Pancreas (tissue), 10 donors: ENCODE results near the gene HNRNPH1. TPM values are rescaled to one million over a fixed set of nuclear protein-coding genes. Genes with fewer than 3 reads are reported as not detected.

Experiments
- ATAC-seq, 4 donors: fragments of 200-7000 bp; cut with Tn5 transposase; one replicate each; pipeline versions ENCODE4 v1.8.0 to v1.9.1; 2020; ENCODE audit warnings: mild to moderate bottlenecking in 4 of 4, moderate library complexity in 4 of 4
- DNase-seq, 6 donors: peaks; one replicate each; pipeline ENCODE4 v3.0.0-alpha.2; 2020
- FAIRE-seq: peaks from 2 replicates; lab custom pipeline; 2012; peaks lifted over from hg19 to GRCh38; lab: Jason Lieb, UNC
- H3K27ac ChIP-seq, 4 donors: fragments of 200-600 bp; sonication (generic); 1 replicate in 3 of 4; 2 replicates in 1 of 4; pipeline versions ENCODE4 v1.5.0 to v1.8.0; 2020
- H3K27me3 ChIP-seq, 4 donors: fragments of 200-600 bp; one replicate each; pipeline ENCODE4 v1.8.0; 2021
- H3K36me3 ChIP-seq, 3 donors: fragments of 200-600 bp; sonication (generic) in 1 of 3; one replicate each; pipeline versions ENCODE4 v1.5.0 to v1.8.0; 2020 to 2021
- H3K4me1 ChIP-seq, 3 donors: fragments of 200-600 bp; one replicate each; pipeline ENCODE4 v1.8.0; 2021
- H3K4me3 ChIP-seq, 4 donors: fragments of 200-600 bp; sonication (generic) in 2 of 4; one replicate each; pipeline versions ENCODE4 v1.5.0 to v1.8.0; 2020 to 2021
- H3K9me3 ChIP-seq, 4 donors: fragments of 200-600 bp; one replicate each; pipeline ENCODE4 v1.8.0; 2021
- WGBS, 2 donors: extraction: QIAGEN DNeasy Blood & Tissue Kit; methylation state at CpG; one replicate each; pipeline ENCODE4 v1.1.7; 2013; 5-methylcytosine and 5-hydroxymethylcytosine counted together
- intact Hi-C, 3 donors: fragments of 100-400 bp; cut with DNase I; formaldehyde crosslinking; loops; one replicate each; pipeline versions ENCODE4 v1.11.1 to v1.14.2; 2022
- polyA plus RNA-seq, 2 donors: library from polyadenylated mRNA; stranded (reverse); fragments of 200-250 nt; gene quantifications; one replicate each; pipeline ENCODE4 v1.2.3, GENCODE V29; 2013
- total RNA-seq, 6 donors: library from RNA; stranded (reverse); fragmentation: NEBNext Ultra II Directional in 4 of 6; extraction: Animal tissue kit (Norgen Biotek cat#: 25700) in 4 of 6; gene quantifications; one replicate each; pipeline versions ENCODE4 v1.2.1 to v1.2.4, GENCODE V29; 2021 to 2023
- TF ChIP-seq, protein P1 (sequence below), 4 donors: fragments of 200-600 bp; sonication (generic) in 3 of 4; IDR thresholded peaks; one replicate each; pipeline versions ENCODE4 v1.5.0 to v1.8.0; 2021; ENCODE audit warnings: antibody characterized with exemption in 4 of 4
- donor health status: healthy with polysubstance abuse.
- donor health status: DM: no; HTN: no; CAD: no; lungs with moderate emphysema.
- donor health status: DM: no; HTN: no; CAD: no.
- donor health status: control.
- donor health status: control.
- donor health status: Bipolar disorder and iron deficiency.
- donor health status: DM: yes; HTN: yes; CAD: no.
- donor health status: DM: no; HTN: no; CAD: no.
- donor health status: DM: no; HTN: no; CAD: no.
- donor health status: DM: yes; HTN: yes; CAD: no.

Gene HNRNPH1
- total and polyA plus RNA-seq, 8 donors: 210 to 395 (median 300) TPM

- Histone ChIP-seq H3K36me3 (peaks cover 0 to 43% (median 16%) of the 10 kb centered on the region in 3 donors), H3K27ac (no peak overlapping the region), H3K4me3 (no peak overlapping the region), H3K27me3 (no peaks in the 10 kb centered on the region), H3K9me3 (no peaks in the 10 kb centered on the region), H3K4me1 (no peaks in the 10 kb centered on the region)
- ATAC-seq (peak in 2 of 4 donors; percentile 3 to 9), FAIRE-seq (no peak), DNase-seq (peak in 1 of 6 donors; percentile 42)
- TF ChIP-seq, protein P1, sequence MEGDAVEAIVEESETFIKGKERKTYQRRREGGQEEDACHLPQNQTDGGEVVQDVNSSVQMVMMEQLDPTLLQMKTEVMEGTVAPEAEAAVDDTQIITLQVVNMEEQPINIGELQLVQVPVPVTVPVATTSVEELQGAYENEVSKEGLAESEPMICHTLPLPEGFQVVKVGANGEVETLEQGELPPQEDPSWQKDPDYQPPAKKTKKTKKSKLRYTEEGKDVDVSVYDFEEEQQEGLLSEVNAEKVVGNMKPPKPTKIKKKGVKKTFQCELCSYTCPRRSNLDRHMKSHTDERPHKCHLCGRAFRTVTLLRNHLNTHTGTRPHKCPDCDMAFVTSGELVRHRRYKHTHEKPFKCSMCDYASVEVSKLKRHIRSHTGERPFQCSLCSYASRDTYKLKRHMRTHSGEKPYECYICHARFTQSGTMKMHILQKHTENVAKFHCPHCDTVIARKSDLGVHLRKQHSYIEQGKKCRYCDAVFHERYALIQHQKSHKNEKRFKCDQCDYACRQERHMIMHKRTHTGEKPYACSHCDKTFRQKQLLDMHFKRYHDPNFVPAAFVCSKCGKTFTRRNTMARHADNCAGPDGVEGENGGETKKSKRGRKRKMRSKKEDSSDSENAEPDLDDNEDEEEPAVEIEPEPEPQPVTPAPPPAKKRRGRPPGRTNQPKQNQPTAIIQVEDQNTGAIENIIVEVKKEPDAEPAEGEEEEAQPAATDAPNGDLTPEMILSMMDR (IDR thresholded peaks at IDR 0.05): no peak
- intact Hi-C loops: no loop called here
- 68% methylated on average over 5 of the region's 5 CpGs for WGBS, 2 donors
Observed at GRCh38 chr5:179608131-179608581, 15.3 kb downstream of the HNRNPH1 start.

GRCh38 chr5:179607160-179607931 lies 16.1 kb downstream of the HNRNPH1 start:
- peak in 1 of 6 donors; percentile 59 for DNase-seq
- no peak overlapping the region for H3K4me3 ChIP-seq
- H3K27me3 ChIP-seq: no peaks in the 10 kb centered on the region
- WGBS, 2 donors: 71 to 75% methylated on average over 19 of the region's 19 CpGs
- no peaks in the 10 kb centered on the region for H3K4me1 ChIP-seq
- TF ChIP-seq, protein P1 (IDR thresholded peaks at IDR 0.05): no peak
- intact Hi-C loops: no loop called here
- ATAC-seq: peak in 3 of 4 donors; percentile 36 to 70 (median 42)
- no peak for FAIRE-seq
- H3K27ac ChIP-seq: peak overlapping the region in 1 of 4 donors; percentile 17
- H3K36me3 ChIP-seq: peaks cover 0 to 40% (median 10%) of the 10 kb centered on the region in 3 donors
- no peaks in the 10 kb centered on the region for H3K9me3 ChIP-seq

GRCh38 chr5:179606910-179607159 lies 16.6 kb downstream of the HNRNPH1 start:
- DNase-seq: peak in 1 of 6 donors; percentile 35
- intact Hi-C loops: no loop called here
- no peak overlapping the region for H3K4me3 ChIP-seq
- TF ChIP-seq, protein P1 (IDR thresholded peaks at IDR 0.05): no peak
- FAIRE-seq: no peak
- peaks cover 0 to 42% (median 14%) of the 10 kb centered on the region in 3 donors for H3K36me3 ChIP-seq
- no peaks in the 10 kb centered on the region for H3K4me1 ChIP-seq
- H3K9me3 ChIP-seq: no peaks in the 10 kb centered on the region
- 89 to 93% methylated on average over 6 of the region's 6 CpGs for WGBS, 2 donors
- H3K27me3 ChIP-seq: no peaks in the 10 kb centered on the region
- peak in 1 of 4 donors; percentile 1 for ATAC-seq
- H3K27ac ChIP-seq: no peak overlapping the region

DNA sequence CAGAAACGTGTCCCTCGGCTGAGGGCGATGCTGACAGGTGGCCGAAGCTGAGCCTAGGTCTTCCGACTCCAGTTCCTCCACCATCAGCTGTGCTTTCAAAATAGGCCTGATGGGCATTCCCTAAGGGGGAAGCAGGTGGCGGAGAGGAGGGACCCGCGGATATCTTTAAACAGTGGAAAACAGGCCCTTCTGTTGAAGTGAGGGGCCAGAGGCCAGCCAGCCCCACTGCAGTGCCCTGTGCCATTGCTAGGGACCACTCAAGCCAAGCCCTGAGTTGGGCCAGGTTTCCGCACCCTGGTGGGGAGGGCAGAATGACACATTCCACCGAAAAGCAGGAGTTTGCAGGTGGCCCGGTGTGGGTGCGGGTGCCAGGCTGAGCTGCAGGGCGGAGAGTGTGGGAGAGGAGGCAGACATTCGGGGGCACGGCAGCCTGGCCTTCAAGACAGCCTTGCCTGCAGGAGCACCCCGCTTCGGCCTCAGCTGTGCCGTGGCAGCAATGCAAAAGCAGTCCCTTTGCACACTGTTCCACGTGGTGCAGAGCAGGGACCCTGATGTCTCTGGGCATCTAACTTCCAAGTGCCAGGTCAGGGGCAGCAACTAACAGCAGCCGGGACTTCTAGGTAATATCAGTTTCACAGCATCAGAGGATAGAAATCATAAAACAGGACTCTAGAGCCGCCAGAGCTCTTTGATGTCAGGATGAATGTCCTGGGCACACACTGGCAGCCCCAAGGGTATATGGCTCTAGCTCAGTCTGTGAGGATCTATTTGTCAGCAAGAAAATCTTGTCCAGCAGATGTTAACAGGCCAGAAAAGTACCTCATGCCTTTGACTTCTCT lies 17.2 kb downstream of the HNRNPH1 start:
- H3K4me3 ChIP-seq: no peak overlapping the region
- no peaks in the 10 kb centered on the region for H3K4me1 ChIP-seq
- H3K36me3 ChIP-seq: peaks cover 0 to 38% (median 14%) of the 10 kb centered on the region in 3 donors
- FAIRE-seq (no peak), ATAC-seq (no peak), DNase-seq (peak in 2 of 6 donors; percentile 53 to 74)
- 82 to 84% methylated on average over 21 of the region's 21 CpGs for WGBS, 2 donors
- no peak overlapping the region for H3K27ac ChIP-seq
- TF ChIP-seq, protein P1 (IDR thresholded peaks at IDR 0.05): no peak
- intact Hi-C loops: no loop called here
- no peaks in the 10 kb centered on the region for H3K27me3 ChIP-seq
- H3K9me3 ChIP-seq: no peaks in the 10 kb centered on the region
